Globus pallidus (tissue), 1 donor: ENCODE data around the gene COL1A2.

ENCODE experiments used
- DNase-seq: peaks from one replicate; pipeline ENCODE4 v3.0.0-alpha.2; 2015; ENCODE audit warnings: low spot score

The COL1A2 gene

DNA sequence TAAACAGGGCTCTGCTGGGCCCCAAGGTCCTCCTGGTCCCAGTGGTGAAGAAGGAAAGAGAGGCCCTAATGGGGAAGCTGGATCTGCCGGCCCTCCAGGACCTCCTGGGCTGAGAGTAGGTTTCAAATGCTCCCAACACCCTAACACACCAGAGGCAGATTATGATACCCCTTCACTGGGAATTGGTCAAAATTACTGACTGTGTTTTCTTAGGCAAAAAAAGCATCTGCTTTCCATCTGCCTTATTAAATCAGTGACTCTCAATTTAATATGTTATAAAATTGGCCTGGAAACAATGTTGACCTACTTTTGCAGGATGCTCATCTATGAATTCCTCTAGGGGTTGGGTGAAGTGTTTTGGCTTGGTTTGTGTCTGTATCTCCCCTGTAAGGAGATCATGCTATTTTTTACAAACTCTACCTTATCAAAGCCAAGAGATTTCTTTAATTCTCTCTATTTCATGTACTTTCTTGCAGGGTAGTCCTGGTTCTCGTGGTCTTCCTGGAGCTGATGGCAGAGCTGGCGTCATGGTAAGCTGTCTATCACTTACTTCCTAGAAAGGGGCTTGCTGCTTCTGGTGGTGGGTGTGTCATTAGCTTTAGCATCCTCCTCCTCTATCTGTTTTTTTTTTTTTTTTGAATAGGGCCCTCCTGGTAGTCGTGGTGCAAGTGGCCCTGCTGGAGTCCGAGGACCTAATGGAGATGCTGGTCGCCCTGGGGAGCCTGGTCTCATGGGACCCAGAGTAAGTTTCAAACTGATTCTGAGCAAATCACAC lies 15.9 kb downstream of the COL1A2 start:
- no peak for DNase-seq

DNA sequence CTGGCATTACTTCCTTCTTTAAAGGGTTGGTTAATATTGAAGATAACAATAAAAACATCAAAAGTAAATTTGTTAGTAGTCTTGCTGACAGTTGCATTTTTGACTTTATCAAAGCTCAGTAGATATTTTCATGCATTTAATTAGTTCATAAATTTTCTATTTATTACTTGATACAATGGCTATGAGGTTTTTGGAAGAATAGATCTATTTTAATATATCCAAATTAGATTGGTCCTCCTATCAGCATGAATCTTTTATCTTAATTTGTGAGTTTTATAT lies 16.4 kb downstream of the COL1A2 start:
- DNase-seq: no peak

DNA sequence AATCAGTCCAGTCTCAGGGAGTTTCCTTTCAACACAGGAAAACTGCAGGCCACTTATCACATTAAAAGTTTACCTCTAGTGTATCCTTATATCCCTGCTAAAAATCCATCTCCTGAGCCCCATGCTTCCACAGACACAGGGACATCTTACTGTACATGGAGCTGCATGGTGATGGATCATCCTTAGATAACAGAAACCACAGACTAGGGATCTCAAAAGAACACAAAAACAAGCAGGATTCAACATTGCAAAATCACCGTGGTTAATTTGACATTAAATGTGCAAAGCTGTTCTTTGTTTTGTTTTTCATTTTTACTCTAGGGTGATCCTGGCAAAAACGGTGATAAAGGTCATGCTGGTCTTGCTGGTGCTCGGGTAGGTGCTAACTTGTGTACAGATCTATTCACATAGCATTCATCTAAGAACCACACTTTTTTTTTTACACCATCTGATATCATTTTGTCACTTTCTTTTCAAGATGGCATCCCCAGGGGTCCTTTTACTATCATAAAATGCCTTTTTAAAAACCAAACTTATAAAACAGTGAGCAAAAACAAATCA lies 18.1 kb downstream of the COL1A2 start:
- no peak for DNase-seq

DNA sequence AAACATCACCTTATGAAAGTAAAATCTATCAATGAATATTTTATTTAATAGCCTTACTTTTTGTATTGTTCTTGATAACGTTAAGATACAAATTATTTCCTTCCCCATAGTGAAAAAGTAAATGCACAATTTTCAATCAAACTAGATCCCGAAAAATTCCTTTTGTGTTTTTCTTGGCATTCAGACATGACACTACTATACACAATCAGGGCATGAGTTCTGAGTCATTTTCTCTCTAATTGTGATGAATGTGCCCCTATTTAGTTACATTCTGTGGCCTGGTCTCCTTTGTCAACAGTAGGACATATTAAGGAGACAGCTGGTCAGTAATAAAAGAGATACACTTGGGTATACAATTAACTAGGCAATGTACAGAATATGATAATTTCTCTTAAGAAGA lies 19.8 kb downstream of the COL1A2 start:
- no peak for DNase-seq

DNA sequence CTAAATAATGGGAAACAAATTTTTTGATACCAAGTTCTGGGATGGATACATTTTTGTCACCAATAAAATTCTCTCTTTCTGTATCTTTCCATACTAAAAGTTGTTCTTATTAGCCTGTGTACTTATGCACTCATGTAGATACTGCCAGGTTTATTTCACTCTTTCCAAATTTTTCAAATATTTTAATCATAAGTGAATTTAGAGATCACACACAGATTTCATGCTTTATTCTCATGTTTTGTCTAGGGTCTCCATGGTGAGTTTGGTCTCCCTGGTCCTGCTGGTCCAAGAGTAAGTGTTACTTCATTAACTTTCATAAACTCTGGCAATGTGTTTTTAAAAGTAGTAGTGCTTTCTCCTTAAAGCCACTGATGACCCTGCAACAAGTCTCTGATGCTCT lies 20.3 kb downstream of the COL1A2 start:
- DNase-seq: no peak

DNA sequence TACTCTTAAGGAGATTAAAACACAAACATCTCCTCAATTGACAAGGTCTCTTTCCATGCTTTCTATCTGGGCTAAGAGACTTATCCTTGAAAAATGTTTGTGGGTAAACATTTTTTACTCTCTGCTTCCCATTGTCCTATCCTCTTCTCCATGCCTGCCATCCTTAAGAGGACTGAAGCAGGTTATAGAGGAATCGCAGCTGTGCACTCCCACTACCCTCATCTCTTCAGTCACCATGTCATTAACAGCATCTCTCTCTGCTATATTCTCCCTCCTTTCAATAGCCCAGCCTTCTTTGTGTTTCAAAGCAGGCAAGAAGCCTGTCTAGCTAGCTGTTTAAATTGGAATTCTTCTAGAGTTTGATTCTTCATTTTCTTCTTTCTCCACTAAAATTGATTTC lies 22.6 kb downstream of the COL1A2 start:
- DNase-seq: no peak

DNA sequence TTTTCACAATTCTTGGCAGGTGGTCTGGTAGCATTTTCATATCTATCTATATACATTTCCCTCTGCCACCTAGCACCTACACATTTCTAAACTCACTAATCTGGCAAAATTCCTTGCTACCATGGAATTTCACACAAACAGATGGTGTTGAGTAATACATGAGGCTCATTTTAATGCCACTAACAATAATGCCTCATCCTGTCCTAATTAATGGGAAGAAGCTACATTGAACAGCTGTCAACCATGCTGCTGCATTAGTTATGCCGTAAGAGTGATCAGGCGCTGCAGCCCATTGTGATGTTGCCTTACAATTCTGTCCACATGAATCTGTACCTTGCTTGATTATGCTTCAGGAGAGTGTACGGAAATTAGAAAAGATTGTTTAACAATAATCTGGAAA lies 23.2 kb downstream of the COL1A2 start:
- DNase-seq: no peak

DNA sequence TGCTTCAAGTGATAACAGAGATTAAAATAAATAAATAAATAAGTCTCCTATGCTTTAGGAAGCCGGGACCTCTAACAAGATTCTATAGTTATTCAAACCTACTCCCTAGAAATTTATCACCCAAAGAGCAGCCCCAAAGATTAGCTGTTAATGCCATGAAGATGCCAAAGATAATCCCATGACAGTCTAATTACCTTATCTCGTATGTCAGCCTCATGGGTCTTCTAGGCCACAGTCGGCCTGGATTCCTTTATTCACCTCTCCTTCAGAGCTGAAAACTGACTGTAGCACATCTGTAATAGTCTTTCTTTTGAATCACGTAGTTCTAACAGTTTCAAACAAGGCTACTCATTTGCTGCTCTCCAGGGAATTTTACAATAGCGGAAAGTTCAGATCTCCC lies 24.2 kb downstream of the COL1A2 start:
- no peak for DNase-seq

DNA sequence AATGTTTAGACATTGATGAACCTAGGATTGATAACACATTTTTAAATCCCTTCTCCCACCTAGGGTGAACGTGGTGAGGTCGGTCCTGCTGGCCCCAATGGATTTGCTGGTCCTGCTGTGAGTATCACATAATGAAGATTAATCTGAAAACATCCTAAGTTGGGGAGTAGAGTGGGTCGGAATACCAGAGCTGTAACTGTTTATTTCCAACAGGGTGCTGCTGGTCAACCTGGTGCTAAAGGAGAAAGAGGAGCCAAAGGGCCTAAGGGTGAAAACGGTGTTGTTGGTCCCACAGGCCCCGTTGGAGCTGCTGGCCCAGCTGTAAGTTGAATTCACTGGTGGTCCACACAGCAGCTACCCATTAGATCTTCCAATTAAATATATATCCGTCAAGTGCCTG lies 25.6 kb downstream of the COL1A2 start:
- DNase-seq: no peak

DNA sequence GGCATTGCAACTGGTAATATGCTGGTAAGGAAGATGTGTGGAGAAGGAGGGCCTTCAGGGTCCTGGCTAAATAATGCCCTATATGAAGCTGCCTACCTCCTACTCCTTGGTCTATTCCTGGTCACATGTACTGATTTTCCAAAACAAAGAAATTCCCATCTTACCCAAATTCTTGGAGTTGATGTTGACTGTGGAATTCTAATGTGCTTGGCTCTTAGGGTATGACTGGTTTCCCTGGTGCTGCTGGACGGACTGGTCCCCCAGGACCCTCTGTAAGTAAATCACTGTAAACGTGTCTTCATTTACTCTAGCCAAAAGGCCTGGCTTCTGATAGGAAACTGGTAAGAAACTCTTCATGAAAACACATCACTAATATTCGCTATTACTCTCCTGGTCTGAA lies 27.0 kb downstream of the COL1A2 start:
- no peak for DNase-seq

DNA sequence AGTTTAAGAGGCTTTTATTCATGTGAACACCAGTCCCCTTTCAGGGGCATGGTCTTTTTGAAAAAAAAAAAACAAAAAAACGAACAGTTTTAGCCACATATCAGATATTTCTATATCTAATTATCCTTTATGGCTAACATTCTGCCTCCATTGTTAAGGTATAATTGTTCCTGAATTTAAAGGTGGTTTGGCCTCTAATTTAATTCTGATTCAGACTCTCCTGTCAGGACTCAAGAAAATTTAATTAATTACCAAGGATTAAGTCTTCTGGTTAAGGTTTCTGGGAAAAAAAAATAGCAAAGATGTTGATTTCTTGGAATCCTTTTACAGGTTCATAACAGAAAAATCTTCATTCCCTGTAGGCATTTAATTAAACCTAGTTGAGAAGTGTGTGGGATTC lies 27.4 kb downstream of the COL1A2 start:
- DNase-seq: no peak

DNA sequence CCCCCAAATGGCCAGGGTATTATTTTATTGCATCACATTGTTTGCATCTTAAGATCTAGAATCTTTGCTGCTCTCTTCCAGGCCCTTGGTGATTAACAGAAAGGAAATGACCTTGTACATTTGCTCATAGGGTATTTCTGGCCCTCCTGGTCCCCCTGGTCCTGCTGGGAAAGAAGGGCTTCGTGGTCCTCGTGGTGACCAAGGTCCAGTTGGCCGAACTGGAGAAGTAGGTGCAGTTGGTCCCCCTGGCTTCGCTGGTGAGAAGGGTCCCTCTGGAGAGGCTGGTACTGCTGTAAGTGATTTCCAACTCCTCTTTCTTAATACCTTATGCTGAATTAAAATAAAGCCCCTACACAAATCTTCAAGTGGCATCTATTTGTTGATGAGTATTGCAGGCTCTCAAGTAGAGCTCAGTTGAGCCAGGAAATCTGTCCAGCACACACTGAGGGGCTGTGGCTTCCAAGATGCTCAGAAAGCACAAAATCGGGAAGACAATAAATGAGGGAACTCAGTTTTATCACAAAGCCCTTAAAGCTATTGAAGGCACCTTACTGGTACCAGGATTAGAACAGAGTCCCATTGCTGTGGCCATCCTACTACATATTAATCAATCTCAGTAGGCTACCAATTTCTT lies 28.2 kb downstream of the COL1A2 start:
- no peak for DNase-seq

DNA sequence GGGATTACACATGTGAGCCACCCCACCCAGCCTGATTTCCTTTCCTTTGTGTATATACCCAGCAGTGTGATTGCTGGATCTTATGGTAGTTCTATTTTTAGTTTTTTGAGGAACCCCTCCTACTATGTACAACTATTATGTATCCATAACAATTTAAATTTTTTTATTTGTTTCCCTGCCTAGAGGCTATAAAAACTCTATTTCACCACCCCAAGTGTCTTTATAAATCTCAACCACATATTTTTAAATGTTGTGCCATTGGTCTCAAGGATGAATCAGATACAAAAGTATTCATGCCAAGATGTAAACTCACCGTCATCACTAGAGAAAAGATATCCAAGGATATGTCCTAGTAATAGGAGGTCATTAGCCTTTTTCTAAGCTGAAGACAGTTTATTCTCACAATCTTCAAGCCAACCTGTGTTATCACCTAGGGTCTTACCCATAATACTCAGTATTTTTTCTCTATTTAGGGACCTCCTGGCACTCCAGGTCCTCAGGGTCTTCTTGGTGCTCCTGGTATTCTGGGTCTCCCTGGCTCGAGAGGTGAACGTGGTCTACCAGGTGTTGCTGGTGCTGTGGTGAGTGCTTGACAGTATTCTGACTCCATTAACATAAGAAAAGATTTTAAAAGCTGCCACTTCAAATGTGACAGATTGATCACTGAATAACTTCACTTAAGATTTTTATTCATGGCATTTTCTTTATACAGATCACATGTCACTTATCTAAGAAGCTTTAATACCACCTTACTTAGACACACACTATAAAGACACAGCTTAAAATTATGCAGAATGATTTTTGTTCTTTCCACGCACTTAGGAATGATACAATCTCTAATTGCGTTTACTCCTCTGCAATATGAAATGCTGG lies 29.4 kb downstream of the COL1A2 start:
- DNase-seq: no peak

DNA sequence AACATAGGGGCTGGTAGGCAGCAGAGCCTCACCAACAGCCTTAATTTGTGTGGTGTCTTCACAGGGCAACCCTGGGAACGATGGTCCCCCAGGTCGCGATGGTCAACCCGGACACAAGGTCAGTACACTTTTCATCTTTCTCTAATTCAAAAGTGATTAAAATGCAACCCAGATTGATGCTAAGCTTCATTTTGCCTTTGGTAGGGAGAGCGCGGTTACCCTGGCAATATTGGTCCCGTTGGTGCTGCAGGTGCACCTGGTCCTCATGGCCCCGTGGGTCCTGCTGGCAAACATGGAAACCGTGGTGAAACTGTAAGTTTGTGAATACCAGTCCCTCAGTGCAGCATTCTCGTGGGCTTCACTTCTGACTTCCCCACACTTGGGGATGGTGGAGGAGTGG lies 30.9 kb downstream of the COL1A2 start:
- no peak for DNase-seq

DNA sequence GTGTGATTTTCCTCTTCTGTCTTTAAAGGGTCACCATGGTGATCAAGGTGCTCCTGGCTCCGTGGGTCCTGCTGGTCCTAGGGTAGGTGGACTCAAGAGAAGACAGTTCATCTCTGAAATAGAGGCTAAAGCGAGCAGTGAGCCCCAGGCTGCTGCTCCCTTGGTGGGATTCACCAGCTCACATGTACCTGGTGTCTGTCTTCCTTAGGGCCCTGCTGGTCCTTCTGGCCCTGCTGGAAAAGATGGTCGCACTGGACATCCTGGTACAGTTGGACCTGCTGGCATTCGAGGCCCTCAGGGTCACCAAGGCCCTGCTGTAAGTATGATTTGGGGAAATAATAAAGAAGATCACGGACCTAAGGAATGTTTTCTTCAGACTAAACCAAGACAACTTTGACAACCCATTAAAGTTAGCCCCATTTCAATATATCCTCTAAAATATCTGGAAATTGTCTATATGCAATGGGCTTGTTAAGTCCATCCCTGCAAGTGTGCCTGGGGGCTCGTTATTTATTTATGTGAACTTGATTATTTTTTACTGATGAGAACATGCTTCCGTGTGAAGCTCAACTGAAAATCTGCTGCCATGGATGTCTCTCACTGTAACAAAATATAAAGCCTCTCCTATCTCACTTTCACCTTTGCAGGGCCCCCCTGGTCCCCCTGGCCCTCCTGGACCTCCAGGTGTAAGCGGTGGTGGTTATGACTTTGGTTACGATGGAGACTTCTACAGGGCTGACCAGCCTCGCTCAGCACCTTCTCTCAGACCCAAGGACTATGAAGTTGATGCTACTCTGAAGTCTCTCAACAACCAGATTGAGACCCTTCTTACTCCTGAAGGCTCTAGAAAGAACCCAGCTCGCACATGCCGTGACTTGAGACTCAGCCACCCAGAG lies 32.5 kb downstream of the COL1A2 start:
- DNase-seq: no peak

DNA sequence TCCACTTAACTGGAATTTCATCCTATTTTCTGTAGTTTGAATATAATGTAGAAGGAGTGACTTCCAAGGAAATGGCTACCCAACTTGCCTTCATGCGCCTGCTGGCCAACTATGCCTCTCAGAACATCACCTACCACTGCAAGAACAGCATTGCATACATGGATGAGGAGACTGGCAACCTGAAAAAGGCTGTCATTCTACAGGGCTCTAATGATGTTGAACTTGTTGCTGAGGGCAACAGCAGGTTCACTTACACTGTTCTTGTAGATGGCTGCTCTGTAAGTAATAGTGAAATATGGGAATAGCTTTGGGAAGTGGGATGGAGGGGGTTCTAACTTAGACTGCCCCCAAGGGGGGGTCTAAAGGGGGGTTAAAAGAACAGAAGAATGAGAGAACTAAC lies 34.5 kb downstream of the COL1A2 start:
- DNase-seq: no peak

DNA sequence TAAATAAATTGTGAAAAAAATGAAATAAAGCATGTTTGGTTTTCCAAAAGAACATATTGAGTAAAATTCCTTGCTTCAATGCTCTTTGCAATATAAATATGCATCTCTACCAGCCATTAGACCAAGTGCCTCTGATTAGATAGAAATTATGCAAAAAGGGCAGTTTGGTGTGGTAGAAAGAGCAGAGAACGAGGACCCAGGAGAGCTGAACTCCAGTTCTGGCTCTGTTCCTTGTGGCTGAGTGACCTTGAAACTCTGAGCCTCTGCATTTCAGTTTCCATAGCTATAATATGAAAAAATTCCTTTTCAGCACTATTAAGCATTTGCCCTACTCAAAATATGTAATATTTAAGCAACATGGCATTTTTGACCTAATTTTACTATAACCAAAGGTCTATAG lies 36.5 kb downstream of the COL1A2 start:
- no peak for DNase-seq

DNA sequence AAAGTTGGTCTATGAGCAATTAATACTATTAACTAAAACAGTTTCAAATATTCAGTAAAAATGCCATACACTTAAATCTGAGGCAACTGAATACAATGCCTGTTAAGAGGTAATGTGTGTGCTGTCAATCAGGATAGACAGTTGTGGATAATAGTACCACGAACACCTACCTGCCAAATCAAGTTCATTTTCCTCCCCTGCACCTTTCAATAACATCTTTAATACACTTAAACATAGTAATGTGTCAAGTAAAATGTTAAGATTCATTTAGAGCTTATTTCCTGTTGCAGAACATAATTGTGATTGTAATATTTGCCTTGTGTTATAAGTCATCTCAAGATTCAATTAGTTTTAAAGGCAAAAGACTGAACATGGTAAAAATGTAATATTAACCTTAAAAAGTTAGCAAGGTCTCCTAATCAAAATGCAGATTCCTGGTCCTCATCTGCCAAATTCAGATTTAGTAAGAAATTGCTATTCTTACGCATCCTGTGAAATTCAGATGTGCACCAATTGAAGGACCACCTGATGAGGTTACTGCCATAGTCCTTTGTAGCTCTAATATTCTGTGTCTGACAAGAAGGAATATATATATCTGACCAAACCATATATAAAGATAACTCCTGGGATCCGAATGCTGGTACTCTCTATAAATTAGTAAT lies 37.1 kb downstream of the COL1A2 start:
- no peak for DNase-seq

DNA sequence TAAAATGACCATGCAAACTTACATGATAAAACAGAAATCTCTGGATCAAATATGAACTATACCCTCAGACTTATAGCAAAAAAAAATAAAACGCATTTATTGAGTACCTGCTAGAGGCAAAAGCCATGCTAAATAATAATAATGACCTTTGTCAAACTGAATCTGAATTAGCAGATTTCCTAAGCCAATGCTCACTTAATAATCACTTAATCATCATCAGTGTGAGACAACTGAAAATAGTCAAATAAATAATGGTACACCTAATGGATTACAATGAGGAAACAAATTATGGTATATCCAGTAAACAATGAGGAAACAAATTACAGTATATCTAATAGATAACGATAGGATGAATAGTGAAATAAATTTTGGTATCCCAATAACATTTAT lies 37.6 kb downstream of the COL1A2 start:
- no peak for DNase-seq

DNA sequence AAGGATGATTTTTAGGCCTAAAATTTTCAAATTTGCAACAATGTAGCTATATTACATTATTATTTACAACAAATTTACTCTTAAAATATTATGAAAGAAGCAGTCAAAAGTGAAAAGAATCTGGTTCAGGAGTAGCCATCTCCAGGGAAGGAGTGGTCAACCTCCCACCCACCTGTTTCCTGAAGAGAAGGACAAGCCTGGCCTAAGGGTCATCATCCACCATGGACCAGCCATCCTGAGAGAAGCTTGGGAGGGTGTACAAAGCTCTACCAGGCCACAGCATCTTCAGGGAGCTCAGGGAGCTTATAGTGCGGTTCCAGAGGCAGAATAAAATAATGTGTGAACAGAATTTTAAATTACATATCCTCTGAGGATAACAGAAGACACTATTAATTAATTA lies 38.1 kb downstream of the COL1A2 start:
- DNase-seq: no peak

DNA sequence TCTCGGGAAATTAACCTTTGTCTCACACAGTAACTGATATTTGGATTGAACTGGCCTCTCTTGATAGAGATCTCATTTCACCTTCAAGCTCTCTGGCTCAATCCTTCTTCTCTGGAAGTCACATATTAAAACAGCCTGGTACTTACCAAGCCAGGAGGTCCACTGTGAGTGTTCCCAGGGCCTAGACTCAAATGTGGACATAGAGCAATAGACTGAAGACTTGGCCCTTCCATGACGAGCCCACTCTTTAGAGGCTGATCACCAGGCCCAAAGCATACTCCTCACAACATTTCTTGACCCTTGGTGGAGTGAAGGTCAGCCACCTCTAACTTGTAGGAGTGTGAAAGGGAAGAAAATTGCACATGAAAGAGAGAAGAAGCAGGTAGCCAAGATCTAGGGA lies 38.5 kb downstream of the COL1A2 start:
- no peak for DNase-seq
